T-helper 1 cell treated with Interleukin-12 subunit alpha and Interleukin-12 subunit beta and Interleukin-4 antibody, amounts not matched to agents 30 μg/mL and 1 μg/mL, for 36 hours (primary cell): ENCODE measurements around the gene NTNG1.

ENCODE experiments used
- H3K27ac Mint-ChIP-seq: one replicate; pipeline ENCODE4 v1.8.0; 2021; ENCODE audit warnings: mild to moderate bottlenecking, mixed read lengths
- H3K27me3 Mint-ChIP-seq: one replicate; pipeline ENCODE4 v1.8.0; 2021; ENCODE audit warnings: low read depth, mixed read lengths
- H3K36me3 Mint-ChIP-seq: one replicate; pipeline ENCODE4 v1.8.0; 2021; ENCODE audit warnings: low read depth, mixed read lengths
- H3K4me1 Mint-ChIP-seq: one replicate; pipeline ENCODE4 v1.8.0; 2021; ENCODE audit warnings: low read depth, mixed read lengths
- H3K4me3 Mint-ChIP-seq: one replicate; pipeline ENCODE4 v1.8.0; 2021; ENCODE audit warnings: mild to moderate bottlenecking, moderate library complexity, mixed read lengths
- H3K9me3 Mint-ChIP-seq: one replicate; pipeline ENCODE4 v1.8.0; 2021; ENCODE audit warnings: mixed read lengths

NTNG1 gene

DNA sequence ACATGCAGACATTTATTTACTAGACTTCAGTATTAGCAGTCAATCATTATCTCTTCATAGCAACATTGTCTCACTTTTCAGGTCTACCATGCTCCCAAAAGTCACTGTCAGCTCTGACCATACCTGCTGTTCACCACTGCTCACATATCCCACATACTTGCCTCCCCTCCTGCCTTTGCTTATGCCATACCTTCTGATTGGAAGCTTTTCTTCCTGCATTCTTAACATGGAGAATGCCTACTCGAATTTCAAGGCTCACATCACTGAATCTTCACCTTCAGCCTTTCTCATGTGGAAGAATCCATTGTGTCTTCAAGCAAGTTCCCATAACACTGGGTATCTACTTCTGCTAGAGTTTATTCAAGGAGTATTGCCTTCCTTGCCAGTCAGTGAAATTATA is 135.4 kb downstream of the NTNG1 start:
- H3K27me3 Mint-ChIP-seq: no peaks in the 10 kb centered on the region
- no peaks in the 10 kb centered on the region for H3K4me1 Mint-ChIP-seq
- no peaks in the 10 kb centered on the region for H3K36me3 Mint-ChIP-seq
- H3K4me3 Mint-ChIP-seq: no peak overlapping the region
- H3K9me3 Mint-ChIP-seq: no peaks in the 10 kb centered on the region
- H3K27ac Mint-ChIP-seq: no peak overlapping the region

DNA sequence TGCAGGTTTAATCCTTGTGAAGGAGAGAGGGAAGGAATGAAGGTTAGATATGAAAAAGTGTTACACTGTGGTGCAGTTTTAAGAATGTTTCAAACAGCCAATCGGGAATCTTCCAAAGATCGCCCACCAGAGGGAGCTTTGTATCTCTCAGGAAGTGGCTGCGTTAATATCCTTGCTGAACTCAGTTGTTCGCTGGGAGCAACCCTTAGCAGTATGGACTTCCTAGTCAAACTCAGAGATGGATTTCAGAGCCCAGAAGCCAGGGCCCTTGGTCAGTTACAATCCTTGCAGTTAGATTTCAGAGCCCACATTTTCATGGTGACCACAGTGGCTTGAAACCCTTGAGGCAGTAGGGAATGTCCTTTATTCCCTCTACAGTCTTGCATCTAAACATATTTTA is 136.2 kb downstream of the NTNG1 start:
- no peak overlapping the region for H3K27ac Mint-ChIP-seq
- no peak overlapping the region for H3K4me3 Mint-ChIP-seq

DNA sequence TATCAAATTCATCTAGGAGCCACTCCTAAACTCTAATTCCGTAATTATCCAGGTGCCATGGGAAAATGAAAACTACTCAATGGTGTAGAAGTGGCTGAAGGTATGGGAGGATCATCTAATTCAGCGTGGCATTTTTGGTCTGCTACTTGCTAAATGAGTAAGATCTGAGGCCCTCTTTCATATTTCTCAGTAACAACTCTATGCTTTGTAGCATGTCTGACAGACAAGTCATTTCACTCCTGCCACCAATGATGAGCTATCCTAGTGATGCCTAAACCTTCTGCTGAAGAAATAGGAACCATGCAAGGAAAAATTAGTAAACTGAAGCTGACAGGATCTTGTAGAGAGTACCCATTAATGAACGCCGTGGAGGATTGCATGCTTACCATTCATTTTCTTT is 145.3 kb downstream of the NTNG1 start:
- Mint-ChIP-seq H3K36me3 (no peaks in the 10 kb centered on the region), H3K4me3 (no peak overlapping the region), H3K4me1 (no peaks in the 10 kb centered on the region), H3K9me3 (no peaks in the 10 kb centered on the region), H3K27me3 (no peaks in the 10 kb centered on the region), H3K27ac (no peak overlapping the region)

More for the DNA sequence above, 136.2 kb downstream of the NTNG1 start:
- no peaks in the 10 kb centered on the region for H3K27me3 Mint-ChIP-seq
- H3K36me3 Mint-ChIP-seq: no peaks in the 10 kb centered on the region
- H3K9me3 Mint-ChIP-seq: no peaks in the 10 kb centered on the region
- H3K4me1 Mint-ChIP-seq: no peaks in the 10 kb centered on the region

DNA sequence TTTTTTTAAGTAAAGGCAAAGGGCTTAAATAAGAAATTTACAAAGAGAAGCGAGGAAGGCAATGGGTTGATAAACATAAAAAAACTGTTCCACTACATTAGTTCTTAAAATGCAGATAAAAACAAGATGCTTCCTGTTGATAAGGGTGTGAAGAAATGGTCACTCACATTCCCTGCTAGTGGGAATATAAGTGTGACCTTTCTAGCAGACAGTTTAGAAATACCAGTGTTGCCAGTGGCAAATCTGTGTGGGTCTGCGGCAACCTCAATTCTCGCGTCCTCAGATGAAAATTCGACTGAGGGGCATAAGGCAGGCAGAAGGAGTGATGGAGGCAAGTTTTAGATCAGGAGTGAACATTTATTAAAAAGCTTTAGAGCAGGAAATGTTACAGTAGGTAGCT is 151.1 kb downstream of the NTNG1 start:
- H3K4me1 Mint-ChIP-seq: no peaks in the 10 kb centered on the region
- no peak overlapping the region for H3K27ac Mint-ChIP-seq
- H3K36me3 Mint-ChIP-seq: no peaks in the 10 kb centered on the region
- no peaks in the 10 kb centered on the region for H3K9me3 Mint-ChIP-seq
- no peak overlapping the region for H3K4me3 Mint-ChIP-seq
- H3K27me3 Mint-ChIP-seq: no peaks in the 10 kb centered on the region

DNA sequence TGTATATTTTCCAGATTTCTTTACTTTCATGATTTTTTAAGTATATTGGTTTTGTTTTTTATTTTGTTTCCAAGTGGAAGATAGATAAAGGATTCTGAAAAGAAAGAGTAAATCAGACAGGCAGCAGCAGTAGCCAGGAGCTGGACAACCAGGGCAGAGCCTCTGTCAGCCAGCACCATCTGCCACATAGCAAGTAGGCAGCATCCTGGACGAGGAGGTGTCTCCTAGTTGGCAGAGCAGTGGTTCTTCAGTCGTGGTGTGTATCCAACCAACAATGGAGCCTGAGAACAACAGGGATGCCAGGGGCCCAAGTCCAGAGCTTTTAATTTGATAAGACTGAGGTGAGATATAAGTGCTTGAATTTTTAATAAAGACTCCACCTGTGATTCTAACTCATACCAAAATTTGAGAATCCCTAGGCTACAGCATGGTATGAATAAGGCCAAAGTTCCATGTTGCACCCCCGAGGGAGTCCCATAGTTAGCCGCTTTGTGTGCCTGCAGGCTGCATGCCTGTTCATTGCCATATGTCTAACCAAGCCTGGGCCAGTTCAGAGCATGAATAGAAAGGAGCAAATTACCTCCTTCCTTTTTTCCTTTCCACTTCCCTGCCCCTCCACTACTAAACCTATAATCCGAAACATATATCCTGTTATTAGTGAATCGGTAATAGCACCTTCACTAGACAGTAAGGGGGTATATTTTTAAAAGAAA is 153.2 kb downstream of the NTNG1 start:
- Mint-ChIP-seq H3K27me3 (no peaks in the 10 kb centered on the region), H3K4me3 (no peak overlapping the region), H3K4me1 (no peaks in the 10 kb centered on the region), H3K36me3 (no peaks in the 10 kb centered on the region), H3K27ac (no peak overlapping the region), H3K9me3 (no peaks in the 10 kb centered on the region)

DNA sequence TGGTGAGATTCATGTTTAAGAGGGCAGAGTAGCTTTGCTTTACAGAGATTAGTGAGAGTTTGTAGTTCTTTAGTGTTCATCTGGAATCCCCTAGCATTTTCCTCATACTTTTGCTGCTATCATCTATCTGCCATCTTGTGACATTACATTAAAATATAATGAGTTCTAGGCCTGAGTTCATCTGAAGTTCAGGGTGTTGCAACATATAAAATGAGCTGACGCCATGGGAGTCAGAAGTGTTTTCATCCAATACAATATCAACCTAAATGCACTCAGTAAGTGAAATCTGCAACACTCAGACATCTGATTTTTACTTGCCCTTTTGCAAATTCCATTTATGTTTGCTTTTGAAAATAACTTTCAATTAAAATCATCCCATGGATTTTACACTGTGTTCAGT is 153.8 kb downstream of the NTNG1 start:
- H3K9me3 Mint-ChIP-seq: no peaks in the 10 kb centered on the region
- no peaks in the 10 kb centered on the region for H3K36me3 Mint-ChIP-seq
- H3K27me3 Mint-ChIP-seq: no peaks in the 10 kb centered on the region
- H3K27ac Mint-ChIP-seq: no peak overlapping the region
- no peaks in the 10 kb centered on the region for H3K4me1 Mint-ChIP-seq
- no peak overlapping the region for H3K4me3 Mint-ChIP-seq

DNA sequence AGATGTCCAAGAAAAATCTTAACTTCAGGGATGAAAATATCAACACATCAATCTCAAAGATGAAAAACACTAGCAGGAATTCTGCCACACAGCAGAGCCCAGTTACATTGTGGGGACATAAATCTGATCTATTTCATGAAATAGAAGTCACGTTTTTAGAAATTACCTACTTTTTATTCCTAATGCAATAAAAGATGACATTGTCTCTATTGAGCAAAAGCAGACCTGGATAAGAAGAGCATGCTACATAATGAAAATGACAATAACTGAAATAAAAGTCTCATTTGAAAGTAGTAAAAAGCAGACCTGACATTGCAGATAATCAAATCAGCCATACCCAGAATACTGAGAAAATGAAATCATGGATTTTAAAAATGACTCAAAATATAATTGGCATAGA is 156.8 kb downstream of the NTNG1 start:
- Mint-ChIP-seq H3K4me3 (no peak overlapping the region), H3K36me3 (no peaks in the 10 kb centered on the region), H3K9me3 (no peaks in the 10 kb centered on the region), H3K4me1 (no peaks in the 10 kb centered on the region), H3K27ac (no peak overlapping the region), H3K27me3 (no peaks in the 10 kb centered on the region)

DNA sequence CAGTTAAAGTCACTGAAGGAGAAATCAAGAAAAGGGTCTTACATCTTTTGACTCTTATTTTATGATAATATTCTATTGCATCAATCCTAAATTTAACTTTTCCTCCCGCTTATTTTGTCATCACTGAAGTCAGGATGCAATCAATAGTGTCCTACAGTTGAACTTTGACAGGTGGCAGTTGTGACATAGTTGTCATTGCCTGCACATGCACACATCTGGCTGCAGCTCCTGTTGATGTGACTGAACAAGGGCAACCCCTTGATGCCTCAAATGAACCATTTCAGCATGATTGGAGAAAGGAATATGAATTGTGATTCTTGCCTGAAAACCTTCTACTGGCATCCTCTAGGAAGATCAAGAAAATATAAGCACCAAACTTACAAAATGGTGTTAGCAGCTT is 157.7 kb downstream of the NTNG1 start:
- Mint-ChIP-seq H3K4me3 (no peak overlapping the region), H3K36me3 (no peaks in the 10 kb centered on the region), H3K27me3 (no peaks in the 10 kb centered on the region), H3K4me1 (no peaks in the 10 kb centered on the region), H3K27ac (no peak overlapping the region), H3K9me3 (no peaks in the 10 kb centered on the region)

DNA sequence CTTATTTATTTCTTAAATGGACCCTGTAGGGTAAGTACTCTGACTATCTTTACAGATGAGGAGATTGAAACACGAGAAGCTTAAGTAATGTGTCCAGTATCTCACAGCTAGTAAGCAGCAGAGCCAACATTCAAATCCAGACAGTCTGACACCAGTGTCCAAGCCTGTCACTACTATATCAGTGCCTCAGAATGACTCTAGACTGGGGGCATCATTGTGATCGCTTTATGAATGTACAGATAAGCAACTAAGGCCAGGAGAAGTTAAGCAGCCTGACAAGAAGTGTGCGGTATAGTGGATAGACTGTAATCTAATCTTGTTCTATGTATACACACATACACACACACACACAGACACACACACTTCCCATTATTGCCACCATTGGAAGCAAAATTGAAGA is 158.7 kb downstream of the NTNG1 start:
- no peaks in the 10 kb centered on the region for H3K27me3 Mint-ChIP-seq
- no peaks in the 10 kb centered on the region for H3K36me3 Mint-ChIP-seq
- H3K9me3 Mint-ChIP-seq: no peaks in the 10 kb centered on the region
- H3K27ac Mint-ChIP-seq: no peak overlapping the region
- no peak overlapping the region for H3K4me3 Mint-ChIP-seq
- no peaks in the 10 kb centered on the region for H3K4me1 Mint-ChIP-seq

DNA sequence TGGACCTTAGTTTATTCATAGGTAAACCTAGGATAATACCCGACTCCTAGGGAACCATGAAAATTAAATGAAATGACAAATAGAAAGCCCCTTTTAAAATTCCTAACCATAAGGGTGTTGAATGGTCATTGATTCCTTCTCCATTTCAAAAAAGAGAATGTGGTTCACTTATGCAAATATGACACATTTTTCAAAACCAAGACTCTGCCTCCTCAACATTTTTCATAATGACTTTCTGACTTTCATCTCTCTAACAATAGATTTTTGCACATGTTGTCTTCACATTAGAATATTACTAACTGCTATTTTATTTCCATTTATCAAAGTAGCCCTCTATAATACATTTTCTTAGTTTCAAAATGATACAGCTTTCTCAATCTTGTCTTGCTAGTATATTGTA is 169.1 kb downstream of the NTNG1 start:
- H3K27ac Mint-ChIP-seq: no peak overlapping the region
- no peak overlapping the region for H3K4me3 Mint-ChIP-seq
- no peaks in the 10 kb centered on the region for H3K27me3 Mint-ChIP-seq
- no peaks in the 10 kb centered on the region for H3K36me3 Mint-ChIP-seq
- H3K9me3 Mint-ChIP-seq: no peaks in the 10 kb centered on the region
- H3K4me1 Mint-ChIP-seq: no peaks in the 10 kb centered on the region

DNA sequence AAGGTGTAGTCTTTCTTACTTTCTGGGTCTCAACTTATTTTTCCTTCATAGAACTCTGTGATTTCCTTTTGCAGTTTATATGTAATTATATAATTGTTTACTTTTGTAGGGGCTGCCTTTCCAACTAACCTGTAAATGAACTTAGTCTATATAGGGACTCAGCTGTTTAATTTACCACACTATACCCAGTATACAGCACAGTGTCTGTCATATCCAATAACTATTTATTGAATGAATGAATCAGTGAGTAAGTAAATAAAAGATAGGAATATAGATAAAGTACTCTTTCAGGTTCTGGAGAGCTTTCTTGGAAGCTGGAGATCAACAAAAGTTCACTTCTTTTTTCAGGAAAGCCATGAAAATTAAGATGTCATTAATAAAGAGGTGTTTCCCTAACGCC is 174.8 kb downstream of the NTNG1 start:
- Mint-ChIP-seq H3K4me3 (no peak overlapping the region), H3K36me3 (no peaks in the 10 kb centered on the region), H3K27ac (no peak overlapping the region), H3K27me3 (no peaks in the 10 kb centered on the region), H3K9me3 (no peaks in the 10 kb centered on the region), H3K4me1 (no peaks in the 10 kb centered on the region)

DNA sequence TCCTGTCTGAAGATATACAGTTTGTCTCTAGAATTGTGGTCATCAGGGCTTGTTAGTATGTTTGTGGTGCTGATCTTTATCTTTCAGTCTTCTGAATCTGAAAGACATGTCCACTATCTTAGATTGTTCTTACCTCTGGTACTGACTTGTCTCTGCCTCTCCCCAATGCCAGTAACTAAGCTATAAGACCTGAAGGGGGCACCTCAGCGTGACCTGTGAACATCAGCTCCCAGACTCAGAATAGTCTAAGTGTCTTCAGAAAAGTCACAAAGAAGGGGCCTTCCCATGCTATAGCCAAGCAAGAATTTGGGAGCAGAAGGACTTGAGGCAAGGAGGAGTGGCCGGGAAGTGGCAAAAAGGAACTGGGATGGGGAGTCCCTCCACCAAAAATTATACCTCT is 178.1 kb downstream of the NTNG1 start:
- Mint-ChIP-seq H3K9me3 (no peaks in the 10 kb centered on the region), H3K4me1 (no peaks in the 10 kb centered on the region), H3K27ac (no peak overlapping the region), H3K27me3 (no peaks in the 10 kb centered on the region), H3K36me3 (no peaks in the 10 kb centered on the region), H3K4me3 (no peak overlapping the region)

DNA sequence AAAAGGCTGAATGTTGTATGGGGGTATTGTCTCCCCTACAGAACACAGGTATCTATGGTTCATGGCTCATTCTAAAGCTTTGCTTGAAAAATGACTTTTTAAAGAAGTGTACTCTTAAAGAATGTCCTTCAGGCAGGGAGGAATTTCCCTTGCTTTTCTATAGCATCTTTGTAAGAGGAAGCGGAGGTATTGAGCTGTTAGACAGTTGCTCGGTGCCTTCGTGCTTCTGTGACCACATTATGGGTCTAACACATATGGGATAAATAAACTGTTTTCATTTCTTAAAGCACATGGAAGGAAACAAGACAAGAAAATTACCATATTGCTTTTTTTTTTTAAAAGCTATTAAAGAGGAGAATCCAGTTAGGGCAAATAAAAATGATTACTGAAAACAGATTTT is 182.9 kb downstream of the NTNG1 start:
- Mint-ChIP-seq H3K27me3 (no peaks in the 10 kb centered on the region), H3K9me3 (no peaks in the 10 kb centered on the region), H3K4me1 (no peaks in the 10 kb centered on the region), H3K36me3 (no peaks in the 10 kb centered on the region), H3K4me3 (no peak overlapping the region), H3K27ac (no peak overlapping the region)

DNA sequence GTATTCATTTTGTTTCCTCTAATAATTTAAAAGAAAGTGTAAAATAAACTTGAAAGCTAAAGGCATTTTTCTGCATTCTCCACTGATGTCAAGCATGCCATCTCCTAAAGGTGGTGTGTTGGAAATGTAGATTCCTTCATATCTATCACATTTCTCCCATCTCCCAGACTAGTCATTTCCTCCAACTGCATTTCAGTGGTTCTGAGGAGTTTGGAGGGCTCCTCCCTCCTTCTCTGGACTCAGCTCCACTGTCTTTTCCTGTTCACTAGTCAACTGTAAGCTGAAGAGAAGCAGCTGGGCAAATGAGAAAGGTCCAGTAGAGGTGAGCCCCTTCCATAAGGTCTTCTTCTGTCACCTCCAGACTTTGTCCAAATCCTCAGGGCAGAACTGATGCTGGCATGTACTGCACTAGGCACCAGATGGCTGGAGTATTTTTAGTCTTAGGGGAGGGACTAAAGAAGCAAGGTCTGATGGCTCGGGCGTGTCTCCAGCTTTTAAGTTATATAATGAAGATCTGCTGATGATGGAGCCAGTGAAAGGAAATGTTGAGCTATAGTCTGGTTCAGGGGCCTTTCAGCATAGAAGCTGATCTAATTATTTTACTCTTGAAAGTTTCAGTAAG is 186.1 kb downstream of the NTNG1 start:
- H3K4me3 Mint-ChIP-seq: no peak overlapping the region
- no peaks in the 10 kb centered on the region for H3K4me1 Mint-ChIP-seq
- no peaks in the 10 kb centered on the region for H3K9me3 Mint-ChIP-seq
- no peaks in the 10 kb centered on the region for H3K36me3 Mint-ChIP-seq
- H3K27ac Mint-ChIP-seq: no peak overlapping the region
- H3K27me3 Mint-ChIP-seq: no peaks in the 10 kb centered on the region

DNA sequence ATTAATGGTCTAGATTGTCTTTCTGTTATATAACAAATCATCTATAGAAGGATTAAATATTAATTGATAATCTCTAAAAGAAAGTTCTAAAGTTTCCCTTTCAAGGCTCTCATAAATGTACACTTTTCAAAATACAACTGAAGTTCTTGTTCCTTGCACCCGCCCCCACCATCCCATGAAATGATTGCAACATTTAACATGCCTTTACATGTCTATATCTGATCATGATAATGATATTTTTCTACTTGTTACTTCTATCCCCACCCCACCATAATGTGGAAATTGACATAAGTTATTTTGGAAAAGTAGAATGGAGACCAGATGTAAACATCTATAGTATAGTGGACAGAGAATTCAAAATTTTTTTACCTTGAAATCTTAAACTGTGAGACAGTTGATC is 186.6 kb downstream of the NTNG1 start:
- Mint-ChIP-seq H3K4me1 (no peaks in the 10 kb centered on the region), H3K9me3 (no peaks in the 10 kb centered on the region), H3K27me3 (no peaks in the 10 kb centered on the region), H3K36me3 (no peaks in the 10 kb centered on the region), H3K27ac (no peak overlapping the region), H3K4me3 (no peak overlapping the region)

DNA sequence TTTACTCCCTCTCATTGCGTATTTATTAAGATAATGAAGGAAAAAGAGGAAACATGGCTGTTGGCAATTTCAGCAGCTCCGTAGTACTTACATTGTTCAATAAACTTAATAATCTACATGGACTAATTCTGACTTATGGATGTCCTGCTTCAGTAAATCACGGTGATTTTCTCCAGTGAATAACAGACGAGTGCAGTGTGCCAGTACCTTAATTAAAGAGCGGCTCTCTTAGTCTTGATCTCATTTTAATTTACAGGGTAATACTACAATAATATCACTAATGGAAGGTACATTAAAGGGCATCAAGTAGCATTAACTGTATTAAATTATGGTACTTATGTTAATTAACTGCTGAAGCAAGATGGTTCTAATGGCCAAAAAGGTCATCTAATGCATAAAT is 187.2 kb downstream of the NTNG1 start:
- no peak overlapping the region for H3K27ac Mint-ChIP-seq
- H3K4me3 Mint-ChIP-seq: no peak overlapping the region
- H3K27me3 Mint-ChIP-seq: no peaks in the 10 kb centered on the region
- no peaks in the 10 kb centered on the region for H3K36me3 Mint-ChIP-seq
- no peaks in the 10 kb centered on the region for H3K9me3 Mint-ChIP-seq
- H3K4me1 Mint-ChIP-seq: no peaks in the 10 kb centered on the region
